Measurements from ENCODE around the gene XIRP2. TPM values are rescaled to one million over a fixed set of nuclear protein-coding genes. Genes with fewer than 3 reads are reported as not detected.

The XIRP2 gene
- total and polyA plus RNA-seq, 2 of the 13 experiments (the other 11 are each of a cell fraction or from before 2014, with no cell fraction given) = 0.04 to 0.05 TPM

DNA sequence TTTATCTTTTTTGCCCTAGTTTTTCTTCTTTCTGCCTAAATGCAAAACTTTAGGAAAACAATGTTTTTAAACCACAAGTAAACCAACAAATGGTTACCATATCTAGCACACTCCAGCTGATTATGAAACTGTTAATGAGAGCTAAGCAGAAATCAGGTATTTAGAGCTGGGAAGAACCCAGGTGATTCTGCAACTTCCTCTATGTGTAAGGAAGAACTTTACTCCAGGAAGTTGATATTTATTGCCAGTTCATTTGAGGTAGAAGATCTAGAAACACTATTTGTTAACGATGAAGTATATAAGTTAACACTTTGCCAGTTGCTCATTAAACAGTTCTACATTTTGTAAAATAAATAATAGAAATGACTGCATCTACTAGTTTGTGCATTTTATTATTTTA is 409.7 kb downstream of the XIRP2 start:
- DNase-seq (ENCODE audit: low spot score) (no peak), FAIRE-seq (no peak), ATAC-seq (no peak)
- no peak overlapping the region for H3K27ac ChIP-seq (ENCODE audit: extremely low read length, insufficient read depth, low read length)
- H3K79me2 ChIP-seq (ENCODE audit: insufficient read depth, low read length) = no peaks in the 10 kb centered on the region
- H3K4me2 ChIP-seq (ENCODE audit: low read depth, low read length) = no peak overlapping the region
- no TSS peak for BruUV-seq (replicated peaks)
- WGBS (ENCODE audit: low lambda C conversion rate) = 0% methylated on average over 1 of the region's 1 CpG
- intact Hi-C loops (cut with micrococcal nuclease; ENCODE audit: unreplicated experiment) (no loop called here), in situ Hi-C loops (cut with HindIII; ENCODE audit: extremely low pct_ligation_motif_present, low pct_unique_long_range_greater_than_20kb) (no loop called here)
- no peak overlapping the region for H3K9ac ChIP-seq (ENCODE audit: insufficient read depth, low read depth, low read length)
- H2AFZ ChIP-seq (ENCODE audit: low read length) = no peak overlapping the region
- no peaks in the 10 kb centered on the region for H3K36me3 ChIP-seq (replicated peaks in 1 of 2; ENCODE audit: control insufficient read depth in 1 of 2, insufficient read depth in 2 of 2, low read length in 2 of 2)
- POLR2A ChIA-PET = no interaction called here
- CTCF ChIA-PET (ENCODE audit: low intra/inter-chr PET ratio, low total read pairs) = no interaction called here
- 0 out of 2 replicates have a peak, but pooled peaks cover 7% of the 10 kb centered on the region for H3K4me1 ChIP-seq (ENCODE audit: insufficient read depth, low read length)
- H3K4me3 ChIP-seq (replicated peaks in 1 of 3; ENCODE audit: insufficient read depth in 1 of 3, low read depth in 2 of 3, low read length in 3 of 3) = no peak overlapping the region
- H3K9me3 ChIP-seq (ENCODE audit: low read length) = no peaks in the 10 kb centered on the region
- H3K27me3 ChIP-seq (ENCODE audit: control insufficient read depth in 1 of 2, insufficient read depth in 2 of 2, low read length in 2 of 2) = peaks cover 3 to 16% of the 10 kb centered on the region in 2 experiments; a peak in 4 of 5 replicates
- H4K20me1 ChIP-seq (ENCODE audit: insufficient read depth, low read length) = no peaks in the 10 kb centered on the region
- TF ChIP-seq RBM22 (optimal IDR thresholded peaks at IDR 0.05; ENCODE audit: low read length) (no peak), ZNF263 (CRISPR knock-in tag; IDR thresholded peaks at IDR 0.05) (no peak), ARNTL (CRISPR knock-in tag; IDR thresholded peaks at IDR 0.05) (no peak), HOXD1 (CRISPR knock-in tag; IDR thresholded peaks at IDR 0.05) (no peak), FOXK1 (CRISPR knock-in tag; IDR thresholded peaks at IDR 0.05; ENCODE audit: borderline replicate concordance, low read depth) (no peak), ZNF282 (IDR thresholded peaks at IDR 0.05; ENCODE audit: partially characterized antibody) (no peak), ARNT2 (CRISPR knock-in tag; IDR thresholded peaks at IDR 0.05; ENCODE audit: low read depth) (no peak), ZNF788 (CRISPR knock-in tag; IDR thresholded peaks at IDR 0.05; ENCODE audit: borderline replicate concordance) (no peak), HDAC2 (CRISPR knock-in tag; IDR thresholded peaks at IDR 0.05) (no peak), GPN1 (CRISPR knock-in tag; IDR thresholded peaks at IDR 0.05; ENCODE audit: borderline replicate concordance) (no peak)
- TF ChIP-seq, protein P1, sequence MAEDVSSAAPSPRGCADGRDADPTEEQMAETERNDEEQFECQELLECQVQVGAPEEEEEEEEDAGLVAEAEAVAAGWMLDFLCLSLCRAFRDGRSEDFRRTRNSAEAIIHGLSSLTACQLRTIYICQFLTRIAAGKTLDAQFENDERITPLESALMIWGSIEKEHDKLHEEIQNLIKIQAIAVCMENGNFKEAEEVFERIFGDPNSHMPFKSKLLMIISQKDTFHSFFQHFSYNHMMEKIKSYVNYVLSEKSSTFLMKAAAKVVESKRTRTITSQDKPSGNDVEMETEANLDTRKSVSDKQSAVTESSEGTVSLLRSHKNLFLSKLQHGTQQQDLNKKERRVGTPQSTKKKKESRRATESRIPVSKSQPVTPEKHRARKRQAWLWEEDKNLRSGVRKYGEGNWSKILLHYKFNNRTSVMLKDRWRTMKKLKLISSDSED (CRISPR knock-in tag; IDR thresholded peaks at IDR 0.05) = no peak
- TF ChIP-seq, protein P2, sequence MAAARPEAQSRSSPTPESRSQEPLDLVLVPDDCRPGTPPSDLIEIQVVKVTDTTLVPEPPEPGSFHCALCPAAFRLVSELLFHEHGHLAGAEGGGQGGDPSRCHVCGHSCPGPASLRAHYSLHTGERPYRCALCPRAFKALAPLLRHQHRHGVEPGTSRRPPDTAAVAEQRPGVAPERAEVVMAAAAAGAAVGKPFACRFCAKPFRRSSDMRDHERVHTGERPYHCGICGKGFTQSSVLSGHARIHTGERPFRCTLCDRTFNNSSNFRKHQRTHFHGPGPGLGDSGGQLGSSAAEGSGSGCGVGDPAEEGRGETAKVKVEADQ (CRISPR knock-in tag; IDR thresholded peaks at IDR 0.05; ENCODE audit: borderline replicate concordance) = no peak
